ENCODE measurements around the gene CRTAP.
"Not testable (repeated sequence)": the region's sequence is repeated elsewhere in the genome, so short reads cannot be mapped to it uniquely, and the experiment has no call there.

Gene CRTAP

GRCh38 chr3:33100229-33100628 lies 13.6 kb upstream of the CRTAP start:
- DNase-seq (ENCODE audit: extremely low read depth, low read depth): no peak
- TF ChIP-seq, protein P1, sequence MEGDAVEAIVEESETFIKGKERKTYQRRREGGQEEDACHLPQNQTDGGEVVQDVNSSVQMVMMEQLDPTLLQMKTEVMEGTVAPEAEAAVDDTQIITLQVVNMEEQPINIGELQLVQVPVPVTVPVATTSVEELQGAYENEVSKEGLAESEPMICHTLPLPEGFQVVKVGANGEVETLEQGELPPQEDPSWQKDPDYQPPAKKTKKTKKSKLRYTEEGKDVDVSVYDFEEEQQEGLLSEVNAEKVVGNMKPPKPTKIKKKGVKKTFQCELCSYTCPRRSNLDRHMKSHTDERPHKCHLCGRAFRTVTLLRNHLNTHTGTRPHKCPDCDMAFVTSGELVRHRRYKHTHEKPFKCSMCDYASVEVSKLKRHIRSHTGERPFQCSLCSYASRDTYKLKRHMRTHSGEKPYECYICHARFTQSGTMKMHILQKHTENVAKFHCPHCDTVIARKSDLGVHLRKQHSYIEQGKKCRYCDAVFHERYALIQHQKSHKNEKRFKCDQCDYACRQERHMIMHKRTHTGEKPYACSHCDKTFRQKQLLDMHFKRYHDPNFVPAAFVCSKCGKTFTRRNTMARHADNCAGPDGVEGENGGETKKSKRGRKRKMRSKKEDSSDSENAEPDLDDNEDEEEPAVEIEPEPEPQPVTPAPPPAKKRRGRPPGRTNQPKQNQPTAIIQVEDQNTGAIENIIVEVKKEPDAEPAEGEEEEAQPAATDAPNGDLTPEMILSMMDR (IDR thresholded peaks at IDR 0.05; ENCODE audit: low read depth, low read length): no peak

DNA sequence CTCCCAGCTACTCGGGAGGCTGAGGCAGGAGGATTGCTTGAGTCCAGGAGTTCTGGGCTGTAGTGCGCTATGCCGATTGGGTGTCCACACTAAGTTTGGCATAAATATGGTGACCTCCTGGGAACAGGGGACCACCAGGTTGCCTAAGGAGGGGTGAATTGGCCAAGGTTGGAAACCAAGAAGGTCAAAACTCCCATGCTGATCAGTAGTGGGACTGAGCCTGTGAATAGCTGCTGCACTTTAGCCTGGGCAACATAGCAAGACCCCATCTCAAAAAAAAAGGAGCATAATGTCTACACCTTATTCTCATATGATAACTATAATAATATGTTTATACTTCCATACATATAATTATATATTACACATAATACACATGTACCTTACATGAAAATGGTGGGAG lies 10.8 kb upstream of the CRTAP start:
- no peak for DNase-seq (ENCODE audit: extremely low read depth, low read depth)
- TF ChIP-seq, protein P1 (IDR thresholded peaks at IDR 0.05; ENCODE audit: low read depth, low read length): no peak

DNA sequence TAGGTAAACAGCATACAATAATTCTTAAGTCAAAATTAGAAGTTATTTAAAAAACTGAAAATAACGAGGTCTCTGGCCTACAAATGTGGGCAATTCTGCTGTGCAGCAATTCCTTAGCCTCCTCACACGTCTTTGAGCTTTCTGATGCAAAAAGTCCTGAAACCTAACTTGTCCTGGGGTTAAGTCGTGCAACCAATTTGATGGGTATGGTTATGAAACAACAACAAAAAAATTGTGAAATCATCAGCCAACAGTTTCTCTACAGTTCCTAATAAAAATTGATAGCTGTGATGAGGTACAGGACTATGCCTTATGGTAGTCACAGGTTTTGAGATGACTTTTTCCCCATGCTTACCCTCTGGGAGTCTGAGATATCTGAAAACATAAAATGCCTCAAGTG lies 10.3 kb upstream of the CRTAP start:
- TF ChIP-seq, protein P1 (IDR thresholded peaks at IDR 0.05; ENCODE audit: low read depth, low read length): no peak
- DNase-seq (ENCODE audit: extremely low read depth, low read depth): no peak

DNA sequence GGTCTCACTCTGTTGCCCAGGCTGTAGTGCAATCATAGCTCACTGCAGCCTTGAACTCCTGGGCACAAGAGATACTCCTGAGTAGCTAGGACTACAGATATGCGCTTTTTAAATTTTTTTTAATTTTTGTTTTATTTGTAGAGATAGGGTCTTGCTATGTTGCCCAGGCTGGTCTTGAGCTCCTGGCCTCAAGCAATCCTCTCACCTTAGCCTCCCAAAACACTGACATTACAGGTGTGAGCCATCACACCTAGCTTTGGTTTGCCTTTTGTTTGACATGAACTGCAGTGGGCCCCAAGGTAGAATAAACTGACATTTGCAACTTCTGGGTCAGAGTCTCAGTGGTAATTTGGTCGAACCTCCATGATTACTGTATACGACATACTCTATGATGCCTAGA lies 9.0 kb upstream of the CRTAP start:
- no peak for DNase-seq (ENCODE audit: extremely low read depth, low read depth)
- TF ChIP-seq, protein P1 (IDR thresholded peaks at IDR 0.05; ENCODE audit: low read depth, low read length): no peak

DNA sequence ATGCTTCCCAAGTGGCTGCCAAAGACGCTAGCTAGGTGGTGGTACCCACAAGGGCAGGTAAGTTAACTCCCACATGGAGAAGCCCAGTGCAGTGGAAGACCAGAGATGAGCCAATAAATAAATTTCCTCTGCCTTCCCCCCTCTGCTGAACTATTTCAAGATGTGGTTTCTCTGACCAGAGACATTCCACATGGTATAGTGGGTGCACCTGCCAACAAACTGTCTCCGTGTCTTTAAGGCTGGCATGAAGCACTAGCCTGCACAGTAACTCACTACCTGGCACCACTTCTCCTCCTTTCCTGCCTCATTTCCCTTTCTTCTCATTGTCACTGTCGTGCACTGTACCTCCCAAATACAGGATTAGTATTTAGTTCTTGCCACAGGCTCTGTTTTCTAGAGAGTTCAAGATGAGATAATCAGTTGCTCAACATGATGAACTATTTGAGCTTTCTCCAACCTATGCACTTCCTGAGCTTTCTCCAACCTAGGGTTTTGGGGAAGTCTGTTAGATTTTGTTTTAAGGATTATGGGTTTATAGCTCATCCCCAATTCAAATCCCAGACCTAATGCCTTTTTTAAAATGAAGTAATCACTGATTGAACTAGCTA lies 8.4 kb upstream of the CRTAP start:
- DNase-seq (ENCODE audit: extremely low read depth, low read depth): no peak
- TF ChIP-seq, protein P1 (IDR thresholded peaks at IDR 0.05; ENCODE audit: low read depth, low read length): no peak

GRCh38 chr3:33106854-33107253 lies 7.0 kb upstream of the CRTAP start:
- DNase-seq (ENCODE audit: extremely low read depth, low read depth): not testable (repeated sequence)

DNA sequence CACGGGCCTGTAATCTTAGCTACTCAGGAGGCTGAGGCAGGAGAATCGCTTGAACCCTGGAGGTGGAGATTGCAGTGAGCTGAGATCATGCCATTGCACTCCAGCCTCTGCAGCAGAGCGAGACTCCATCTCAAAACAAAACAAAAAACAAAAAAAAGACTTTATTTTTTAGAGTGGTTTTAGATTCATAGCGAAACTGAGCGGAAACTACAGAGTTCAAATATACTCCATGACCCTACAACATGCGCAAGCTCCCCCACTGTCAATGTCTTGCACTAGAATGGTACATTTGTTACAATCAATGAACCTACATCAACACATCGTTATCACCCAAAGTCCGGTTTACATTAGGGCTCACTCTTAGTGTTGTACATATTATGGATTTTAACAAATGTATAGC lies 2.2 kb upstream of the CRTAP start:
- TF ChIP-seq, protein P1 (IDR thresholded peaks at IDR 0.05; ENCODE audit: low read depth, low read length): no peak

DNA sequence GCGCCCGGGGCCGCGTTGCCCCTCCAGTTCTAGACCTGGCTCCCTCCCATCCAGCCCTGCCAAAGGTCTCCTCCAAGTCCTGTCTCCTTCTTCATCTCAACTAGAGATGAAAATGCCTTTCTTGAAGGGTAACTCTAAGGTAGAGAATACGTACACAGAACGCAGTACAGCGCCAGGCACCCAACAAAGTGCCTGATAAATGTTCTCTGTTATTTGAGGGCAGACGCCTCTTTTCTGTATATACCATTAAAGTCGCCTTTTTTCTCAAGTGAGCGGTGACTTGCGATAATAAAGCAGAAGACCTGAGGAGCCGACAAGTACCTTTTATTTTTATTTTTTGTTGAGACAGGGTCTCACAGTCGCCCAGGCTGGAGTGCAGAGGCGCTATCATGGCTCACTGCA lies 809 bp downstream of the CRTAP start:
- TF ChIP-seq, protein P1 (IDR thresholded peaks at IDR 0.05; ENCODE audit: low read depth, low read length): no peak
- no peak for DNase-seq (ENCODE audit: extremely low read depth, low read depth)

More for the DNA sequence above, 2.2 kb upstream of the CRTAP start:
- no peak for DNase-seq (ENCODE audit: extremely low read depth, low read depth)

Measured in AG09319 (cell line).